GM19468 (cell line): ENCODE results near the gene SLC39A1.
"Not testable (repeated sequence)": the region's sequence is repeated elsewhere in the genome, so short reads cannot be mapped to it uniquely, and the experiment has no call there.

ENCODE experiments used
- ATAC-seq: cut with Tn5 transposase; IDR thresholded peaks from one replicate; pipeline ENCODE4 v1.9.1; 2021; ENCODE audit warnings: mild to moderate bottlenecking, moderate library complexity, moderate number of reproducible peaks; ENCODE audit not compliant: unreplicated experiment; ENCODE audit errors: extremely low read depth

Gene SLC39A1

GRCh38 chr1:153933430-153933829, 29.9 kb downstream of the SLC39A1 start:
- ATAC-seq: no peak

GRCh38 chr1:153932156-153933131, 30.9 kb downstream of the SLC39A1 start:
- no peak for ATAC-seq

GRCh38 chr1:153929981-153930948, 33.1 kb downstream of the SLC39A1 start:
- ATAC-seq: no peak

- no peak for ATAC-seq
These were observed 33.9 kb downstream of the SLC39A1 start for GRCh38 chr1:153929426-153929825.

GRCh38 chr1:153928791-153929341, 34.5 kb downstream of the SLC39A1 start:
- no peak for ATAC-seq

GRCh38 chr1:153928245-153928644, 35.1 kb downstream of the SLC39A1 start:
- ATAC-seq: no peak

- ATAC-seq: no peak
These were observed 36.9 kb downstream of the SLC39A1 start for GRCh38 chr1:153926405-153926804.

- peak; percentile 80 for ATAC-seq
These were observed 40.1 kb downstream of the SLC39A1 start, which contains the start of gene GATAD2B for GRCh38 chr1:153922972-153923925. Gene GATAD2B, minus strand, starts transcription at chr1:153922972. Its CDS starts 94,625 bp downstream, at chr1:153828347.

- ATAC-seq: peak; percentile 1
These were observed 41.0 kb downstream of the SLC39A1 start for GRCh38 chr1:153922076-153922971.

- no peak for ATAC-seq
These were observed 41.6 kb downstream of the SLC39A1 start for GRCh38 chr1:153921803-153922075.

GRCh38 chr1:153921080-153921802, 42.1 kb downstream of the SLC39A1 start:
- ATAC-seq: no peak

- no peak for ATAC-seq
These were observed 43.2 kb downstream of the SLC39A1 start for GRCh38 chr1:153919876-153920852.

- ATAC-seq: no peak
These were observed 47.0 kb downstream of the SLC39A1 start for GRCh38 chr1:153916297-153916696.

- no peak for ATAC-seq
These were observed 51.0 kb downstream of the SLC39A1 start for GRCh38 chr1:153912349-153912748.

GRCh38 chr1:153910560-153910959, 52.8 kb downstream of the SLC39A1 start:
- ATAC-seq: not testable (repeated sequence)
